GM21526 (cell line): ENCODE results near the gene MYH10.

Source experiments
- ATAC-seq: cut with Tn5 transposase; IDR thresholded peaks from one replicate; pipeline ENCODE4 v1.9.1; 2021; ENCODE audit warnings: moderate library complexity; ENCODE audit not compliant: unreplicated experiment, low FRiP score

The MYH10 gene

GRCh38 chr17:8611137-8611536, 19.4 kb downstream of the MYH10 start:
- no peak for ATAC-seq

DNA sequence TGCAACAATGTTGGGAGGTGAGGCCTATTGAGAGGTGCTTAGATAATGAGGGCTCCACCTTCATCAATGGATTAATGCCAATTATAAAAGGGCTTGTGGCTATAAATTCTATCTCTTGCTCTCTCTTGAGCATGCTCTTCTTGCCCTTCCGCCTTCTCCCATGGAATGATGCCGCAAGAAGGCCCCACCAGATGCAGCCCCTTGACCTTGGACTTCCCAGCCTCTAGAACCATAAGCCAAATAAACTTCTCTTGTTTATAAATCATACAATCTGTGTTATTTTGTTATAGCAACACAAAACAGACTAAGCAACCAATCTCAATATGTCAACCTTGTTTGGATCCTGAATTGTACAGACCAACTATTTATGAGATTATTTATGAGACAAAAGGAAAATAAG, 20.0 kb downstream of the MYH10 start:
- ATAC-seq, result no peak

- no peak for ATAC-seq
These were observed 20.6 kb downstream of the MYH10 start for GRCh38 chr17:8609910-8610309.

DNA sequence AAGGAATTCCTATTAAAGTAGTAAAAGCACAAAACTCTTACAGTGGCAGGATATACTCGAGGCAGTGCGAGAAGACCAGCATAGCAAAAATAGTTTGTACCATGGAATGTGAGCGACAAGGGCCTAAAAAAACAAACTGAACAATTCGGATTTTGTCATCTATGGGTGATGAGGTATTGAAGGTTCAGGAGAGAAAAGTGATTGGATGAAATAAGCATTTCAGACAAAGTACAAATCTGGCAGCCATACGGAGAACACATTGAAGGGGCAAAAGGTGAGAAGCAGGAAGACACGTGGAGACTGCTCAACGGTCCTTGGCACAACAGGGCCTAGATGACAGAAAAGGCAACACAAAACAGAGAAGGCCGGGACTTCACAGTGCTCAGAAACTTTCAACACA, 22.5 kb downstream of the MYH10 start:
- ATAC-seq, result no peak

GRCh38 chr17:8606401-8606800, 24.1 kb downstream of the MYH10 start:
- ATAC-seq, result no peak

DNA sequence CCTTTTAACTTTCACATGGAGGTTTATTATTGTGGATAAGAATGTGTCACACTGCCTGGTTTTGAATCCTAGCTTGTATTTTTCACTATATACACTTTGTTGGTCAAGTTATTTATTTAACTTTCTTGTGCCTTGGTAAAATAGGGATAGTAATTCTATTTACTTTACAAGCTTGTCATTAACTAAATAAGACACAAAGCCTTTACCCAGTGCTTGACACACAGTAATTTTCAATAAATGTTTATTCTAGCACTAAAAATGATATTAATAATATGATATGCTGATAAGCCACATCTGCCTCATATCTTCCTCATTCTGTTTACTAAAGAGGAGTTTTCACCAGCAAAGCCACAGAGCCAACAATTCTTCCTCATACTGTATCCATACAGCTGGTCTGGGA, 27.8 kb downstream of the MYH10 start:
- ATAC-seq, result no peak

DNA sequence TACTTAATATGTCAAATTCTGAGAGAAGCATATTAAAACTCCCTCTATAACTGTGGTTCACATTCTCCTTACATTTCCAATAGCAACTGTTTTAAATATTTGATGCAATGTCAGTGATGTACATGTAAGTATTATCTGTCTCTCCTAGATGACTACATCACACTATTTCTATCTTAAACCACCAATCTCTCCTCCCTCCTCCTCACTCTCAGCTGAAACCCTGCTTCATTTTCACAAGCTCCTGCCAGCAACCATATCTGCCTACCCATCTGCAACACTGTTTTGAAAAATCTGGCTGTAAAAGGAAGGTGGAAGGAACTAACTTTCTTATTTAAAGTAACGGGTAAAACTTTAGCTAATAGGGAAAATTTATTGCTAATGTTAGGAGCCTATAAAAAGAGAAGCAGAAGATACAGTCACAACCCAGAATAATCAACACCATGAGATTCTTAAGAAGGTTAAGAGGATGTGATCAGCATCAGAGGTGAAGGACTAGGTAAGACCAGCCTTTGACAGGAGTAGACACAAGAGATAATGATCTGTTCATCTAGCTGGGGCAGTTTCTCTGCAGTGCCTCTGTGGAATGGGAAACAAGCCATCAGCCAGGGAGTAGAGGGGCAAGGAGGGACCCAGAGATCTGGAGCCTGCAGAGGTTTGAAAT, 31.0 kb downstream of the MYH10 start:
- no peak for ATAC-seq

- no peak for ATAC-seq
These were observed 31.6 kb downstream of the MYH10 start for GRCh38 chr17:8598913-8599312.

GRCh38 chr17:8593830-8594229, 36.7 kb downstream of the MYH10 start:
- no peak for ATAC-seq

DNA sequence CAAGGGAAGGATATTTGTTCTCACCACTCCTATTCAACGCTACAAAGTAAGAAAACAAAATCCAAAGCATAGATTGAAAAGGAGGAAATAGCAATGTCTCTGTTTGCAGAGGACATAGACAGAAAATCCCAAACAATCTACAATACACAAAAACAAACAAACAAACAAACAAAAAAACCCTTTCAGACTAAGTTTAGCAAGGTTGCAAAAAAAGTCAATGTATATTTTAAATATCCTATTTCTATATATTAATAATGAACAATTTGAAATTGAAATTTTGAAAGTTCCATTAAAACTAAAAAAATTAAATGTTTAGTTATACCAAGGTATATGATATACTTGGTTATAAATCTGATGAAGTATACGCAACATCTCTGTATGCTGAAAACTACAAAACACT, 37.2 kb downstream of the MYH10 start:
- no peak for ATAC-seq

- ATAC-seq, result no peak
These were observed 41.5 kb downstream of the MYH10 start for GRCh38 chr17:8588877-8589554.

DNA sequence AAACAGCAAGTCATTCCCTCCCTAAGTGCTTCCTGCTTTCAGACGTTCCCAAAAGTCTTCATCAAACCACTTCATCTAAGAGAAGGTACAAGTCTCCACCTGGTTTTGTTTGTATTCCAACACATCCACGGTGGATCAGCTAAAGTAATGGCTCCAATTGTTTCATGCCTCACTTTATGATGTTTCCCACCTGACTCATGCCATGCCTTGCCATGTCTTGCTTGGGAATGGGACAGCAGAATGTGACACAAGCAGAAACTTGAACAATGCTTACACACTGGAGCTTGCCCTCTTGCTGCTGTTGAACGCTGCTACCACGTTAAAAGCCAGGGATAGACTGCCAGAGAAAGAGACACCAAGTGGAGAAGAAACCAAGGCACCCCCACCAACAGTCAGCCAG, 43.8 kb downstream of the MYH10 start:
- no peak for ATAC-seq

DNA sequence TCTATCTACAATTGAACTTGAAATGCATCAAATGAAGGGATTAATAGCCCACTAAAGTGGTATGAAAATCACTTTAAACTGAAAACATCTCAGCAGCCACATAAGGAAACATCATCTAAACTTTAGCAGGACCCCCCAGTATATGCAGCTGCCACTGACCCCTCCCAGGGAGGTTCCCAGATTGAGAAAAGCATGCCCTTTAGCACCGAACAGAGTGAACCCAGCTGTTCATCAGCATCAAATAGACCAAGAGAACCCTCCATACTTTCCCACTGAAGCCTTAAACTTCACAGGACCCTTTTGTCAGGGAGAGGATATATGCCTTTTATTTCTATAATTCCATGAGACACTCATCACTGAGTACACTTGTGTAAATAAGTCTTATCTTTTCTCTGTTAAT, 44.6 kb downstream of the MYH10 start:
- no peak for ATAC-seq

- ATAC-seq, result no peak
These were observed 46.6 kb downstream of the MYH10 start for GRCh38 chr17:8583954-8584353.

DNA sequence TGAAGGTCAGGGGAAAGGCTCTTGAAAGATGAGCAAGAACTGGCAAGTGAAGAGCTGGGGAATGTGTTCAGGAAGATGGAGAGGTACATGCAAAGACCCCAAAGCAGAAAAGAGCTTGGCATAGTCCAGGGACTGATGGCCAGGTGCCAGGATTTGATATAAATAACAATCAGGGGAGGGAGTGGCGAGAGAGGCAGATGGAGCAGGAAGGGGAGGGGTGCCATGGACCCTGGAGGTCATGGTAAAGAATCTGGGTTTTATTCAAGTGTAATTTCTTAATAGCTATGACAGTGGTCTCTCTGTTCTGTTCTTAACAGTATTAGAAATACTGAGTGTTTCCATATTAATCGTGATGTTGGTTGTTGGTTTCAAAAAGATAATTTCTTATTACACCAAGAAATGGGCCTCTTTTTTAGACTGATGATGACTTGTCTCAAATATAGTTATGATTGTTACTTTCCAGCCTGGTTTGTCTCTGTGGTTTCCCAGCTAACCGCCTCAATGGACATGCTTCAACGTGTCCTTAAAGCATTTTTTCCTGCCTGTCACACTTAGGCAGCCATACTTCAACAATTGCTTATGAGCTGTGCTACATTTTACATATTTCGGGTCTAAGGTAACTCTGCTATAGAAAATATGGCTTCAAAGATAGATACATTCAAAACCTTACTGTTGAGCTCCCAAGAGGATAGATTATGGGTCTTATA, 49.4 kb downstream of the MYH10 start:
- ATAC-seq, result no peak

- ATAC-seq, result no peak
These were observed 52.7 kb downstream of the MYH10 start for GRCh38 chr17:8577868-8578267.

GRCh38 chr17:8576559-8577294, 53.8 kb downstream of the MYH10 start:
- ATAC-seq, result no peak

GRCh38 chr17:8574687-8575086, 55.8 kb downstream of the MYH10 start:
- ATAC-seq, result no peak

- ATAC-seq, result no peak
These were observed 57.8 kb downstream of the MYH10 start for GRCh38 chr17:8572764-8573163.

DNA sequence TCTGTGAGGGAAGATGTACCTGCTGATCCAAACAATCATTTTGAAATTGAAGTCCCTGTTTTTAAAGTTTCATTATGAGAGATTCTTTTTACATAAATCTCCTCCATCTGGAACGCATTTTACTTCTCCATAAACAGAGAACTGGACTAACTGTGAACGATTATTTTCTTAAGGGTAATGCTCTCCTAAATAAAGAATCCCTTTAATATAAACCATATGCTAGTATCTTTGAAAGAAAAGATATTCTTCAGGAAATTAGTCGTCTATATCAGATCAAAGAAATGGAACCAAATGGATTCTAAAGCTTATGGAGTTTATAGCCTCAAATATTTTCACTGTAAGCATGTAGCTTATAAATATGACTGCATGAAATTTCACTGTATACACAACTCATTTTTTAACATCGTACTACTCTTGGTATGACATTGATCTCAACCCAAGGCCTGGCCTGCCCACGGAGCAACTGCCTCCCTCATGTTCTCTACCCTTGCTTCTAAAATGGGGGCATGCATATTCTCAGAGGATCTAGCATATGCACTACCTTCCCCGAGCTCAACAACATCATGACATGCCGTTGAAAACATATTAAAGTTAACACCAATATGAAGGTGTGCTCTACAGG, 66.4 kb downstream of the MYH10 start:
- ATAC-seq, result no peak
